ENCODE measurements around the gene EEF1AKMT2. TPM values are rescaled to one million over a fixed set of nuclear protein-coding genes. Genes with fewer than 3 reads are reported as not detected.

Gene EEF1AKMT2
- polyA plus RNA-seq, 1 of the 3 experiments (the other 2 are of a cell fraction): 14.0 TPM

Small RNAs within 50 kb of the gene (small RNA-seq; reads per million reads assigned to genes)
- gene RF00019: 0 reads per million in 7 experiments

Other genes with a start within 250 kb of the EEF1AKMT2 start
- 5.2 and 5.6 TPM in 2 replicates for gene FAM53B, start 47.5 kb downstream of the EEF1AKMT2 start, polyA plus RNA-seq (2012; rRNA removed)
- gene ABRAXAS2, start 9.9 kb upstream of the EEF1AKMT2 start, polyA plus RNA-seq (2012; rRNA removed): 5.2 and 6.5 TPM in 2 replicates
- gene ZRANB1, start 150.2 kb upstream of the EEF1AKMT2 start, polyA plus RNA-seq (2012; rRNA removed): 6.2 and 8.1 TPM in 2 replicates

All from SK-N-SH (cell line).